ENCODE results near the gene S100A7A. TPM values are rescaled to one million over a fixed set of nuclear protein-coding genes. Genes with fewer than 3 reads are reported as not detected.

S100A7A gene
- not detected for polyA plus RNA-seq (2013, experiment 1 of 2)
- polyA plus RNA-seq (2013, experiment 2 of 2): not detected

- WGBS, 2 donors (ENCODE audit: extremely low coverage in 2 of 2, insufficient read length in 2 of 2, insufficient replicate concordance in 1 of 2): no CpG with 5 or more reads among the region's 6 CpGs
- Histone ChIP-seq H3K4me2 (ENCODE audit: insufficient read depth, low read length, poor library complexity, severe bottlenecking) (no peak within 1 kb of the TSS), H2BK15ac (ENCODE audit: low read length) (no peak within 1 kb of the TSS), H3K18ac (ENCODE audit: low read length) (no peak within 1 kb of the TSS), H3K9me3 (replicated peaks in 1 of 2; ENCODE audit: control insufficient read depth in 2 of 2, insufficient read depth in 1 of 2, low read depth in 1 of 2, low read length in 2 of 2) (no peaks in the 10 kb centered on the region), H2BK120ac (ENCODE audit: low read depth, low read length) (no peak within 1 kb of the TSS), H3K9ac (ENCODE audit: low read depth, low read length, poor library complexity) (no peak within 1 kb of the TSS), H2BK5ac (ENCODE audit: low read length) (no peak within 1 kb of the TSS), H4K91ac (ENCODE audit: low read depth, low read length, poor library complexity) (no peak within 1 kb of the TSS), H3K14ac (ENCODE audit: low read length) (no peak within 1 kb of the TSS), H3K36me3 (replicated peaks in 1 of 2; ENCODE audit: control insufficient read depth in 2 of 2, insufficient read depth in 2 of 2, low read length in 2 of 2) (no peaks in the 10 kb centered on the region), H2AFZ (ENCODE audit: low read length) (no peak within 1 kb of the TSS), H3K4me1 (ENCODE audit: control insufficient read depth in 2 of 2, insufficient read depth in 1 of 2, low read depth in 1 of 2, low read length in 2 of 2) (no peaks in the 10 kb centered on the region), H3K79me1 (ENCODE audit: low read depth, low read length) (no peaks in the 10 kb centered on the region), H3K27me3 (ENCODE audit: control insufficient read depth in 3 of 3, insufficient read depth in 3 of 3, low read depth in 1 of 3, low read length in 3 of 3) (peaks cover 0 to 5% (median 0%) of the 10 kb centered on the region in 3 experiments), H3K27ac (replicated peaks; ENCODE audit: low read length) (no peak within 1 kb of the TSS), H2AK5ac (ENCODE audit: low read depth, low read length) (no peak within 1 kb of the TSS), H3K4ac (ENCODE audit: low read length) (no peak within 1 kb of the TSS), H2BK12ac (ENCODE audit: low read length) (no peak within 1 kb of the TSS), H4K8ac (ENCODE audit: low read depth, low read length) (no peak within 1 kb of the TSS), H3K23ac (ENCODE audit: low read depth, low read length, poor library complexity) (no peak within 1 kb of the TSS), H3K4me3 (ENCODE audit: low read length in 2 of 2) (no peak within 1 kb of the TSS)
- DNase-seq (ENCODE audit: low spot score): no peak
Observed at GRCh38 chr1:153415850-153416570, at the start of gene S100A7A. TSS of gene S100A7A (plus strand) at chr1:153416520. CDS start at chr1:153418083, 1,563 bp downstream.

GRCh38 chr1:153367090-153367489, 49.2 kb upstream of the S100A7A start:
- no peak for DNase-seq (ENCODE audit: low spot score)
- H3K27me3 ChIP-seq (ENCODE audit: control insufficient read depth in 3 of 3, insufficient read depth in 3 of 3, low read depth in 1 of 3, low read length in 3 of 3): peaks cover 0 to 22% (median 0%) of the 10 kb centered on the region in 3 experiments

GRCh38 chr1:153368495-153368894, 47.8 kb upstream of the S100A7A start:
- H3K4me2 ChIP-seq (ENCODE audit: insufficient read depth, low read length, poor library complexity, severe bottlenecking): no peak overlapping the region
- no peak overlapping the region for H2BK15ac ChIP-seq (ENCODE audit: low read length)
- H2BK5ac ChIP-seq (ENCODE audit: low read length): no peak overlapping the region
- H3K79me1 ChIP-seq (ENCODE audit: low read depth, low read length): no peaks in the 10 kb centered on the region
- no peak overlapping the region for H3K9ac ChIP-seq (ENCODE audit: low read depth, low read length, poor library complexity)
- H3K23ac ChIP-seq (ENCODE audit: low read depth, low read length, poor library complexity): no peak overlapping the region
- H2AFZ ChIP-seq (ENCODE audit: low read length): no peak overlapping the region
- no peak overlapping the region for H4K91ac ChIP-seq (ENCODE audit: low read depth, low read length, poor library complexity)
- H2BK120ac ChIP-seq (ENCODE audit: low read depth, low read length): no peak overlapping the region
- peaks cover 0 to 20% (median 0%) of the 10 kb centered on the region in 3 experiments for H3K27me3 ChIP-seq (ENCODE audit: control insufficient read depth in 3 of 3, insufficient read depth in 3 of 3, low read depth in 1 of 3, low read length in 3 of 3)
- no CpG with 5 or more reads among the region's 2 CpGs for WGBS, 2 donors (ENCODE audit: extremely low coverage in 2 of 2, insufficient read length in 2 of 2, insufficient replicate concordance in 1 of 2)
- no peak overlapping the region for H2AK5ac ChIP-seq (ENCODE audit: low read depth, low read length)
- H3K27ac ChIP-seq (replicated peaks; ENCODE audit: low read length): no peak overlapping the region
- no peaks in the 10 kb centered on the region for H3K4me1 ChIP-seq (ENCODE audit: control insufficient read depth in 2 of 2, insufficient read depth in 1 of 2, low read depth in 1 of 2, low read length in 2 of 2)
- no peak overlapping the region for H3K14ac ChIP-seq (ENCODE audit: low read length)
- no peak overlapping the region for H2BK12ac ChIP-seq (ENCODE audit: low read length)
- no peaks in the 10 kb centered on the region for H3K9me3 ChIP-seq (replicated peaks in 1 of 2; ENCODE audit: control insufficient read depth in 2 of 2, insufficient read depth in 1 of 2, low read depth in 1 of 2, low read length in 2 of 2)
- H3K18ac ChIP-seq (ENCODE audit: low read length): no peak overlapping the region
- no peak overlapping the region for H4K8ac ChIP-seq (ENCODE audit: low read depth, low read length)
- H3K36me3 ChIP-seq (replicated peaks in 1 of 2; ENCODE audit: control insufficient read depth in 2 of 2, insufficient read depth in 2 of 2, low read length in 2 of 2): no peaks in the 10 kb centered on the region
- DNase-seq (ENCODE audit: low spot score): no peak
- no peak overlapping the region for H3K4ac ChIP-seq (ENCODE audit: low read length)
- H3K4me3 ChIP-seq (ENCODE audit: low read length in 2 of 2): no peak overlapping the region

More at GRCh38 chr1:153367090-153367489, 49.2 kb upstream of the S100A7A start:
- no peaks in the 10 kb centered on the region for H3K9me3 ChIP-seq (replicated peaks in 1 of 2; ENCODE audit: control insufficient read depth in 2 of 2, insufficient read depth in 1 of 2, low read depth in 1 of 2, low read length in 2 of 2)
- H3K18ac ChIP-seq (ENCODE audit: low read length): no peak overlapping the region
- H3K9ac ChIP-seq (ENCODE audit: low read depth, low read length, poor library complexity): no peak overlapping the region
- H2BK15ac ChIP-seq (ENCODE audit: low read length): no peak overlapping the region
- no peak overlapping the region for H2BK5ac ChIP-seq (ENCODE audit: low read length)
- H3K4me2 ChIP-seq (ENCODE audit: insufficient read depth, low read length, poor library complexity, severe bottlenecking): no peak overlapping the region
- H3K36me3 ChIP-seq (replicated peaks in 1 of 2; ENCODE audit: control insufficient read depth in 2 of 2, insufficient read depth in 2 of 2, low read length in 2 of 2): no peaks in the 10 kb centered on the region
- no peaks in the 10 kb centered on the region for H3K4me1 ChIP-seq (ENCODE audit: control insufficient read depth in 2 of 2, insufficient read depth in 1 of 2, low read depth in 1 of 2, low read length in 2 of 2)
- H4K8ac ChIP-seq (ENCODE audit: low read depth, low read length): no peak overlapping the region
- H3K27ac ChIP-seq (replicated peaks; ENCODE audit: low read length): no peak overlapping the region
- no peaks in the 10 kb centered on the region for H3K79me1 ChIP-seq (ENCODE audit: low read depth, low read length)
- H3K23ac ChIP-seq (ENCODE audit: low read depth, low read length, poor library complexity): no peak overlapping the region
- H4K91ac ChIP-seq (ENCODE audit: low read depth, low read length, poor library complexity): no peak overlapping the region
- H2BK120ac ChIP-seq (ENCODE audit: low read depth, low read length): no peak overlapping the region
- WGBS, 2 donors (ENCODE audit: extremely low coverage in 2 of 2, insufficient read length in 2 of 2, insufficient replicate concordance in 1 of 2): no CpG with 5 or more reads among the region's 2 CpGs
- H2AFZ ChIP-seq (ENCODE audit: low read length): no peak overlapping the region
- no peak overlapping the region for H3K4ac ChIP-seq (ENCODE audit: low read length)
- no peak overlapping the region for H2AK5ac ChIP-seq (ENCODE audit: low read depth, low read length)
- H3K14ac ChIP-seq (ENCODE audit: low read length): no peak overlapping the region
- no peak overlapping the region for H2BK12ac ChIP-seq (ENCODE audit: low read length)
- H3K4me3 ChIP-seq (ENCODE audit: low read length in 2 of 2): no peak overlapping the region

GRCh38 chr1:153370146-153370545, 46.2 kb upstream of the S100A7A start:
- no peak overlapping the region for H4K8ac ChIP-seq (ENCODE audit: low read depth, low read length)
- no peak overlapping the region for H3K14ac ChIP-seq (ENCODE audit: low read length)
- H3K4me2 ChIP-seq (ENCODE audit: insufficient read depth, low read length, poor library complexity, severe bottlenecking): no peak overlapping the region
- H3K4me1 ChIP-seq (ENCODE audit: control insufficient read depth in 2 of 2, insufficient read depth in 1 of 2, low read depth in 1 of 2, low read length in 2 of 2): no peaks in the 10 kb centered on the region
- no peak overlapping the region for H2AK5ac ChIP-seq (ENCODE audit: low read depth, low read length)
- H3K9ac ChIP-seq (ENCODE audit: low read depth, low read length, poor library complexity): no peak overlapping the region
- no peak overlapping the region for H3K18ac ChIP-seq (ENCODE audit: low read length)
- no peaks in the 10 kb centered on the region for H3K79me1 ChIP-seq (ENCODE audit: low read depth, low read length)
- H3K27me3 ChIP-seq (ENCODE audit: control insufficient read depth in 3 of 3, insufficient read depth in 3 of 3, low read depth in 1 of 3, low read length in 3 of 3): peaks cover 0 to 15% (median 0%) of the 10 kb centered on the region in 3 experiments
- no peak overlapping the region for H3K23ac ChIP-seq (ENCODE audit: low read depth, low read length, poor library complexity)
- H3K36me3 ChIP-seq (replicated peaks in 1 of 2; ENCODE audit: control insufficient read depth in 2 of 2, insufficient read depth in 2 of 2, low read length in 2 of 2): no peaks in the 10 kb centered on the region
- no peak overlapping the region for H4K91ac ChIP-seq (ENCODE audit: low read depth, low read length, poor library complexity)
- H3K9me3 ChIP-seq (replicated peaks in 1 of 2; ENCODE audit: control insufficient read depth in 2 of 2, insufficient read depth in 1 of 2, low read depth in 1 of 2, low read length in 2 of 2): no peaks in the 10 kb centered on the region
- H3K4me3 ChIP-seq (ENCODE audit: low read length in 2 of 2): no peak overlapping the region
- no peak overlapping the region for H2BK120ac ChIP-seq (ENCODE audit: low read depth, low read length)
- H2BK12ac ChIP-seq (ENCODE audit: low read length): no peak overlapping the region
- no peak overlapping the region for H2AFZ ChIP-seq (ENCODE audit: low read length)
- H3K4ac ChIP-seq (ENCODE audit: low read length): no peak overlapping the region
- DNase-seq (ENCODE audit: low spot score): no peak
- H3K27ac ChIP-seq (replicated peaks; ENCODE audit: low read length): no peak overlapping the region
- no peak overlapping the region for H2BK5ac ChIP-seq (ENCODE audit: low read length)
- no CpG with 5 or more reads among the region's 3 CpGs for WGBS, 2 donors (ENCODE audit: extremely low coverage in 2 of 2, insufficient read length in 2 of 2, insufficient replicate concordance in 1 of 2)
- no peak overlapping the region for H2BK15ac ChIP-seq (ENCODE audit: low read length)
